ENCODE measurements around the gene EEF1AKMT4. TPM values are rescaled to one million over a fixed set of nuclear protein-coding genes. Genes with fewer than 3 reads are reported as not detected.

Gene EEF1AKMT4
- total and polyA plus RNA-seq, 2 donors (not counting 1 experiment from before 2014, with no cell fraction given), result 1.2 to 2.1 TPM

GRCh38 chr3:184284696-184285095 is 35.2 kb downstream of the EEF1AKMT4 start:
- Histone ChIP-seq H3K27me3 (ENCODE audit: control insufficient read depth, insufficient read depth, low read length) (peaks cover 12% of the 10 kb centered on the region), H3K79me2 (ENCODE audit: control insufficient read depth, insufficient read depth, low read length) (no peaks in the 10 kb centered on the region), H3K9me3 (ENCODE audit: control insufficient read depth, insufficient read depth, low read depth, low read length) (no peaks in the 10 kb centered on the region), H3K4me1 (ENCODE audit: control insufficient read depth, extremely low read depth, insufficient read depth, low read length) (no peaks in the 10 kb centered on the region), H3K4me2 (ENCODE audit: extremely low read depth, insufficient read depth, low read length) (no peak overlapping the region), H2AFZ (ENCODE audit: low read length) (no peak overlapping the region), H3K9ac (ENCODE audit: insufficient read depth, low read length) (no peak overlapping the region), H3K27ac (ENCODE audit: insufficient read depth, low read length) (no peak overlapping the region), H4K20me1 (ENCODE audit: control insufficient read depth, extremely low read depth, insufficient read depth, low read length) (no peaks in the 10 kb centered on the region), H3K4me3 (replicated peaks in 1 of 4; ENCODE audit: control extremely low read depth in 1 of 4, insufficient read depth in 1 of 4, low read depth in 3 of 4, low read length in 4 of 4) (no peak overlapping the region), H3K36me3 (ENCODE audit: control insufficient read depth, insufficient read depth, low read length) (no peaks in the 10 kb centered on the region)
- no peak for TF ChIP-seq EZH2 (IDR thresholded peaks at IDR 0.05; ENCODE audit: low read length, missing control alignments)
- TF ChIP-seq CTCF (conservative IDR thresholded peaks at IDR 0.05 in 1 of 2, IDR thresholded peaks at IDR 0.05 in 1 of 2; ENCODE audit: low read depth in 1 of 2, low read length in 2 of 2), result peak; percentile 49 to 50
- peak; percentile 69 to 74 for DNase-seq (ENCODE audit: low read depth in 2 of 2)

DNA sequence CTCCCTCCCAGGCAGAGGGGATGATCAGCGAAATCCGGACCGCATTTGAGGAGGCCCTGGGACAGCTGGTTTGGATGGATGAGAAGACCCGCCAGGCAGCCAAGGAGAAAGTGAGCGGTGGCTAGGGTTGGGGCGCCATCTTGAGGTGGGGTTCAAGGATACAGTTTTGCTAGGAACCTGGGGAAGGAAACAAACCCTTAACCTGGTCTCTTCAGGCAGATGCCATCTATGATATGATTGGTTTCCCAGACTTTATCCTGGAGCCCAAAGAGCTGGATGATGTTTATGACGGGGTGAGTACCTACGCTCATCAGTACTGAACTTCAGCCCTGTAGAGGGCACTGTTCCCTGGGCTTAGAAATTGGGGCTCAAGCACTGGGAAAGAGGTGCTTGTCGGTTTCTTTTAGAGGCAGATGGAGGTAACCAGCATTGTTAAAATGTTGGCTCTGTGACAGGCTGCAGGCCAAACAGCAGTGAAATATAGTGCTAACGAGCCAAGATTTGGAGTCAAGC is 40.0 kb downstream of the EEF1AKMT4 start:
- Histone ChIP-seq H3K4me3 (replicated peaks in 1 of 4; ENCODE audit: control extremely low read depth in 1 of 4, insufficient read depth in 1 of 4, low read depth in 3 of 4, low read length in 4 of 4) (no peak overlapping the region), H3K9me3 (ENCODE audit: control insufficient read depth, insufficient read depth, low read depth, low read length) (no peaks in the 10 kb centered on the region), H4K20me1 (ENCODE audit: control insufficient read depth, extremely low read depth, insufficient read depth, low read length) (no peaks in the 10 kb centered on the region), H3K9ac (ENCODE audit: insufficient read depth, low read length) (no peak overlapping the region), H3K27me3 (ENCODE audit: control insufficient read depth, insufficient read depth, low read length) (peaks cover 11% of the 10 kb centered on the region), H3K79me2 (ENCODE audit: control insufficient read depth, insufficient read depth, low read length) (no peaks in the 10 kb centered on the region), H3K36me3 (ENCODE audit: control insufficient read depth, insufficient read depth, low read length) (no peaks in the 10 kb centered on the region), H3K4me1 (ENCODE audit: control insufficient read depth, extremely low read depth, insufficient read depth, low read length) (no peaks in the 10 kb centered on the region), H3K4me2 (ENCODE audit: extremely low read depth, insufficient read depth, low read length) (no peak overlapping the region), H3K27ac (ENCODE audit: insufficient read depth, low read length) (no peak overlapping the region), H2AFZ (ENCODE audit: low read length) (no peak overlapping the region)
- DNase-seq (ENCODE audit: low read depth in 2 of 2), result peak; percentile 19 to 52
- TF ChIP-seq CTCF (conservative IDR thresholded peaks at IDR 0.05 in 1 of 2, IDR thresholded peaks at IDR 0.05 in 1 of 2; ENCODE audit: low read depth in 1 of 2, low read length in 2 of 2) (peak; percentile 62 to 72), EZH2 (IDR thresholded peaks at IDR 0.05; ENCODE audit: low read length, missing control alignments) (no peak)

DNA sequence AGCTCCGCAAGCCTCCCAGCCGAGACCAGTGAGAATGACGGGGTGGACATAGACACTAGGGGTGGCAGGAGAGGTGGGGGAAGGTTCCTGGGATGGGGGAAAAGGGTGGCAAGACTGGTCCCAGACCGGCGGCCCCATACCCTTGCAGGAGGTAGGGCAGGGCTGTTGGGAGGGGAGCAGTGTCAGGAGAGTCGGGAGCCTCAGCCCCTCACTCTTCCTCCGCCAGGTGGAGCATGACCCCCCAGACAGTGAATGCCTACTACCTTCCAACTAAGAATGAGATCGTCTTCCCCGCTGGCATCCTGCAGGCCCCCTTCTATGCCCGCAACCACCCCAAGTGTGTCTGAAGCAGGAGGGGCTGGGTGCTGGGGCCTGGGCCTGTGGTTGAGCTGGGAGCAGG is 40.9 kb downstream of the EEF1AKMT4 start:
- H2AFZ ChIP-seq (ENCODE audit: low read length), result no peak overlapping the region
- no peak overlapping the region for H3K4me3 ChIP-seq (replicated peaks in 1 of 4; ENCODE audit: control extremely low read depth in 1 of 4, insufficient read depth in 1 of 4, low read depth in 3 of 4, low read length in 4 of 4)
- no peaks in the 10 kb centered on the region for H3K4me1 ChIP-seq (ENCODE audit: control insufficient read depth, extremely low read depth, insufficient read depth, low read length)
- H3K9me3 ChIP-seq (ENCODE audit: control insufficient read depth, insufficient read depth, low read depth, low read length), result no peaks in the 10 kb centered on the region
- no peak for TF ChIP-seq EZH2 (IDR thresholded peaks at IDR 0.05; ENCODE audit: low read length, missing control alignments)
- no peak for TF ChIP-seq CTCF (conservative IDR thresholded peaks at IDR 0.05 in 1 of 2, IDR thresholded peaks at IDR 0.05 in 1 of 2; ENCODE audit: low read depth in 1 of 2, low read length in 2 of 2)
- H4K20me1 ChIP-seq (ENCODE audit: control insufficient read depth, extremely low read depth, insufficient read depth, low read length), result no peaks in the 10 kb centered on the region
- no peak for DNase-seq (ENCODE audit: low read depth in 2 of 2)
- peaks cover 13% of the 10 kb centered on the region for H3K27me3 ChIP-seq (ENCODE audit: control insufficient read depth, insufficient read depth, low read length)
- no peak overlapping the region for H3K4me2 ChIP-seq (ENCODE audit: extremely low read depth, insufficient read depth, low read length)
- H3K36me3 ChIP-seq (ENCODE audit: control insufficient read depth, insufficient read depth, low read length), result no peaks in the 10 kb centered on the region
- no peaks in the 10 kb centered on the region for H3K79me2 ChIP-seq (ENCODE audit: control insufficient read depth, insufficient read depth, low read length)
- H3K9ac ChIP-seq (ENCODE audit: insufficient read depth, low read length), result no peak overlapping the region
- no peak overlapping the region for H3K27ac ChIP-seq (ENCODE audit: insufficient read depth, low read length)
